Lower leg skin (tissue), 4 donors: ENCODE measurements around the gene PBX1. TPM values are rescaled to one million over a fixed set of nuclear protein-coding genes. Genes with fewer than 3 reads are reported as not detected.
A peak's percentile ranks its signal among the peaks of the same experiment; 100 is the strongest.

Source experiments
- DNase-seq, 2 donors: peaks; one replicate each; pipeline ENCODE4 v3.0.0-alpha.2; 2019; ENCODE audit warnings: low spot score in 2 of 2
- H3K4me3 ChIP-seq: fragments of 200-600 bp; sonication (generic); 2 replicates; pipeline ENCODE4 v1.5.1; 2017; ENCODE audit warnings: mild to moderate bottlenecking, low read depth; ENCODE audit not compliant: poor library complexity, severe bottlenecking
- POLR2A ChIP-seq, 2 donors: fragments of 450-650 bp; IDR thresholded peaks; one replicate each; pipeline ENCODE4 v1.6.1; 2016 to 2017; ENCODE audit warnings: antibody characterized with exemption in 2 of 2, mild to moderate bottlenecking in 1 of 2, moderate library complexity in 1 of 2
- WGBS, 2 donors: methylation state at CpG; one replicate each; pipeline ENCODE4 v1.1.5; 2018; 5-methylcytosine and 5-hydroxymethylcytosine counted together
- intact Hi-C: fragments of 100-400 bp; cut with DNase I; formaldehyde crosslinking; loops from one replicate; pipeline ENCODE4 v1.15.0; 2023; ENCODE audit warnings: low total_unique reads
- total RNA-seq, 4 donors: library from RNA; depleted of rRNA; stranded (reverse); fragments of >200 nt; gene quantifications; one replicate each; pipeline ENCODE4 v1.1.0, GENCODE V29; 2016
- TF ChIP-seq, protein P1 (sequence below), 3 donors: fragments of 450-650 bp; IDR thresholded peaks; one replicate each; pipeline ENCODE4 v1.5.1; 2016; ENCODE audit warnings: antibody characterized with exemption in 3 of 3, mild to moderate bottlenecking in 3 of 3, moderate library complexity in 2 of 3

The PBX1 gene
- total RNA-seq, 4 donors from 2014 or later = 10.0 to 24.1 (median 15.4) TPM

DNA sequence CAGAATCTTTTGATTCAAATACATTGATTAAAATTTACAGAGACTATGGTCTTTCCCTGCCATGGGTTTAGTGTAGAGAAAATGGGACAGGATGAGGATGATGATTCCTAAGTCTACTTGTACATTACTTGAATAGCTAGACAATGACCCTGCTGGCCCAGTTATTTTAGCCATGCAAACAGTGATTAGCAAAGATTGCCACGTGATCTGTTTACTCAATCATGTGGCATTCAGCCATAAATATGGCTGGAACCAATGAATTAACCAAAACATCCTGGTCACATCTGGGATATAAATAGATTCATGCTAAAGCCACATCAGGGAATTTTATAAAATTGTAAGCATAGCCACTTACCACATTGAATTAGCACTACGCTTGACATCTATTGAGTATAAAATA, 167.3 kb downstream of the PBX1 start:
- 48% methylated on average over 2 of the region's 2 CpGs for WGBS, 2 donors
- no peak overlapping the region for H3K4me3 ChIP-seq
- peak in 1 of 2 donors; percentile 40 for DNase-seq
- no peak for TF ChIP-seq POLR2A (IDR thresholded peaks at IDR 0.05)
- TF ChIP-seq, protein P1, sequence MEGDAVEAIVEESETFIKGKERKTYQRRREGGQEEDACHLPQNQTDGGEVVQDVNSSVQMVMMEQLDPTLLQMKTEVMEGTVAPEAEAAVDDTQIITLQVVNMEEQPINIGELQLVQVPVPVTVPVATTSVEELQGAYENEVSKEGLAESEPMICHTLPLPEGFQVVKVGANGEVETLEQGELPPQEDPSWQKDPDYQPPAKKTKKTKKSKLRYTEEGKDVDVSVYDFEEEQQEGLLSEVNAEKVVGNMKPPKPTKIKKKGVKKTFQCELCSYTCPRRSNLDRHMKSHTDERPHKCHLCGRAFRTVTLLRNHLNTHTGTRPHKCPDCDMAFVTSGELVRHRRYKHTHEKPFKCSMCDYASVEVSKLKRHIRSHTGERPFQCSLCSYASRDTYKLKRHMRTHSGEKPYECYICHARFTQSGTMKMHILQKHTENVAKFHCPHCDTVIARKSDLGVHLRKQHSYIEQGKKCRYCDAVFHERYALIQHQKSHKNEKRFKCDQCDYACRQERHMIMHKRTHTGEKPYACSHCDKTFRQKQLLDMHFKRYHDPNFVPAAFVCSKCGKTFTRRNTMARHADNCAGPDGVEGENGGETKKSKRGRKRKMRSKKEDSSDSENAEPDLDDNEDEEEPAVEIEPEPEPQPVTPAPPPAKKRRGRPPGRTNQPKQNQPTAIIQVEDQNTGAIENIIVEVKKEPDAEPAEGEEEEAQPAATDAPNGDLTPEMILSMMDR (IDR thresholded peaks at IDR 0.05) = no peak
- intact Hi-C loops = no loop called here

DNA sequence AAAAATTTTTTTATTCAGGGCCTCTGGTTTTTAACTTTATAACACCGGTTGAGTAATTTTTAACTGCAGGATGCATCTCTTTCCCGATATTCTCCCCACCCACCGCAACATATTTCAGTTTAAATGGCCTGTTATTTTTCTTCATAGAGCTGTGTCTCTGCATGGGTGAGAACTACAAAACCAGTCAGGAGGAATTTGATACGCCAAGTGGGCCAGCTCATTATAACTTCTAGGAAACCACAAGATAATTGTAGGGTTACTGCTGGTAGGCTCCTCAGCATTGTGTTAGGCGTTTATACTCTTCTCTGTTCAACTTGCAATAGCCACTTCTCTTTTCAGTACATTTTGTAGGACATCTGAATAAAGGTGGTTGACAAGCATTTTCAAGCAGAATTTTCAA, 169.7 kb downstream of the PBX1 start:
- 80 to 82% methylated on average over 5 of the region's 5 CpGs for WGBS, 2 donors
- intact Hi-C loops = no loop called here
- TF ChIP-seq POLR2A (IDR thresholded peaks at IDR 0.05) = no peak
- TF ChIP-seq, protein P1 (IDR thresholded peaks at IDR 0.05) = no peak
- no peak for DNase-seq
- no peak overlapping the region for H3K4me3 ChIP-seq

DNA sequence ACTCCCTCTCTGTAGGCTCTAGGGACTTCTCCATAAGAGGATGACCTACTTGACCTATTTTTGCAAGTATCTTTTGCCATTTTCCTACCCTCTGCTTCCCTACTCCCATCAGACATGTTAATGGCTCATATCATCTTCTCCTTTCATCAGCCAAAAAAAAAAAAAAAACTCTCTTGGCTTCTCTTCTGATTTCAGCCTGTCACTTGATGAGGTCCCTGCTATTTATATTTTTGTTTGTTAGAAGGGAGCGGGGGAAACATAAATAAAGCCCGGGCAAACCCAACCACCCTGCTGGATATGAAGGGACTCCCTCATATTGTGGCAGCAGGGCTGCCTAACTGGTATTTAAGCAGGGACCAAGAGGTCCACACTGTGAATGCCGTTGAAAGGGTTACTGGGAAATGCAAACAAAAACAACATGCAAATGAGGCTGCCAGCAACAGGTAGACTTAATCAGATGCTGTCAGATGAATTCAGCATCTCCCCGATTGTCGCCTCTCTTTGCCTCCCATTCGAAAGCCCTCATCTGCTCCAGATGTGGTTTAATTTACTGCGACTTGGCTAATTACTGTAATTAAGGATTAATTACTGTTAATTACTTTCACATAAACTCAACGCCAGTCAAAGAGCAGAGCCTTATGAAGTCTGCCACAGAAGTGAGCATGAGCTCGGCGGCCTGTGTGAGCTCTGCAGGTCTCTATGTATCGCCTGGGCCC, 172.3 kb downstream of the PBX1 start:
- 87 to 88% methylated on average over 11 of the region's 11 CpGs for WGBS, 2 donors
- DNase-seq = no peak
- intact Hi-C loops = no loop called here
- TF ChIP-seq POLR2A (IDR thresholded peaks at IDR 0.05) = no peak
- TF ChIP-seq, protein P1 (IDR thresholded peaks at IDR 0.05) = no peak
- no peak overlapping the region for H3K4me3 ChIP-seq

DNA sequence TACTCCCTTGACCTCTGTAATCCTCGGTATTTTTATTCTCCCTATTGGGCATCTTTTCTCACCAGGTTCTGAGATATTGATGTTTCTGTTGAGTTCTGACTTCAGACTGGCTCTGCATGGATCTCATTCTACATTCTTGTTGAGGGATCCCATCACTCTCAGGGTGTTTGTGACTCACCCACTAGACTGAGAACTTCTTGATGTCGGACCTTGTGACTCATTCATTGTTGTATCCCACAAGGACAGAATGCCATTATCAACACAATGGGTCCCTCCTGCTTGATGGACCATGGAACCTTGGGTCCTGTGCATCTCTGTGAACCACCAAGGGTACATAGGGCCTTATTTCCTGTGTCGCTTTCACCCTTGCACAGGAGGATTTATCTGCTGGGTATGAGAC, 174.1 kb downstream of the PBX1 start:
- TF ChIP-seq, protein P1 (IDR thresholded peaks at IDR 0.05) = no peak
- TF ChIP-seq POLR2A (IDR thresholded peaks at IDR 0.05) = no peak
- WGBS, 2 donors = 90 to 93% methylated on average over 3 of the region's 3 CpGs
- no peak overlapping the region for H3K4me3 ChIP-seq
- DNase-seq = no peak
- intact Hi-C loops = no loop called here

GRCh38 chr1:164733734-164734133, 174.8 kb downstream of the PBX1 start:
- 95% methylated on average over 4 of the region's 4 CpGs for WGBS, 2 donors
- TF ChIP-seq POLR2A (IDR thresholded peaks at IDR 0.05) = no peak
- TF ChIP-seq, protein P1 (IDR thresholded peaks at IDR 0.05) = no peak
- intact Hi-C loops = no loop called here
- H3K4me3 ChIP-seq = no peak overlapping the region
- no peak for DNase-seq
